GM21360 (cell line): ENCODE results near the gene MALAT1.
A peak's percentile ranks its signal among the peaks of the same experiment; 100 is the strongest.
"Not testable (repeated sequence)": the region's sequence is repeated elsewhere in the genome, so short reads cannot be mapped to it uniquely, and the experiment has no call there.

Experiments used
- ATAC-seq: cut with Tn5 transposase; IDR thresholded peaks from one replicate; pipeline ENCODE4 v1.9.1; 2021; ENCODE audit warnings: mild to moderate bottlenecking, moderate library complexity; ENCODE audit not compliant: unreplicated experiment

The MALAT1 gene

GRCh38 chr11:65497141-65498041 is 1.5 kb upstream of the MALAT1 start:
- ATAC-seq, result peak; percentile 54

- no peak for ATAC-seq
Measured at GRCh38 chr11:65498042-65498726, 661 bp upstream of the MALAT1 start.

DNA sequence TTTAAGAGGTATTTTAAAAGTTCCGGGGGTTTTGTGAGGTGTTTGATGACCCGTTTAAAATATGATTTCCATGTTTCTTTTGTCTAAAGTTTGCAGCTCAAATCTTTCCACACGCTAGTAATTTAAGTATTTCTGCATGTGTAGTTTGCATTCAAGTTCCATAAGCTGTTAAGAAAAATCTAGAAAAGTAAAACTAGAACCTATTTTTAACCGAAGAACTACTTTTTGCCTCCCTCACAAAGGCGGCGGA is 193 bp upstream of the MALAT1 start:
- ATAC-seq, result no peak

- ATAC-seq, result no peak
Measured at GRCh38 chr11:65499713-65500386, 1.0 kb downstream of the MALAT1 start.

GRCh38 chr11:65500387-65501185 is 1.7 kb downstream of the MALAT1 start:
- ATAC-seq, result no peak

DNA sequence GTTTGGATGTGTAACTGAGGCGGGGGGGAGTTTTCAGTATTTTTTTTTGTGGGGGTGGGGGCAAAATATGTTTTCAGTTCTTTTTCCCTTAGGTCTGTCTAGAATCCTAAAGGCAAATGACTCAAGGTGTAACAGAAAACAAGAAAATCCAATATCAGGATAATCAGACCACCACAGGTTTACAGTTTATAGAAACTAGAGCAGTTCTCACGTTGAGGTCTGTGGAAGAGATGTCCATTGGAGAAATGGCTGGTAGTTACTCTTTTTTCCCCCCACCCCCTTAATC is 2.3 kb downstream of the MALAT1 start:
- ATAC-seq, result no peak

- no peak for ATAC-seq
Measured at GRCh38 chr11:65501472-65502273, 2.8 kb downstream of the MALAT1 start.

DNA sequence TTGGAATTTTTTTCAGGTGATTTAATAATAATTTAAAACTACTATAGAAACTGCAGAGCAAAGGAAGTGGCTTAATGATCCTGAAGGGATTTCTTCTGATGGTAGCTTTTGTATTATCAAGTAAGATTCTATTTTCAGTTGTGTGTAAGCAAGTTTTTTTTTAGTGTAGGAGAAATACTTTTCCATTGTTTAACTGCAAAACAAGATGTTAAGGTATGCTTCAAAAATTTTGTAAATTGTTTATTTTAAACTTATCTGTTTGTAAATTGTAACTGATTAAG is 3.4 kb downstream of the MALAT1 start:
- ATAC-seq, result no peak

DNA sequence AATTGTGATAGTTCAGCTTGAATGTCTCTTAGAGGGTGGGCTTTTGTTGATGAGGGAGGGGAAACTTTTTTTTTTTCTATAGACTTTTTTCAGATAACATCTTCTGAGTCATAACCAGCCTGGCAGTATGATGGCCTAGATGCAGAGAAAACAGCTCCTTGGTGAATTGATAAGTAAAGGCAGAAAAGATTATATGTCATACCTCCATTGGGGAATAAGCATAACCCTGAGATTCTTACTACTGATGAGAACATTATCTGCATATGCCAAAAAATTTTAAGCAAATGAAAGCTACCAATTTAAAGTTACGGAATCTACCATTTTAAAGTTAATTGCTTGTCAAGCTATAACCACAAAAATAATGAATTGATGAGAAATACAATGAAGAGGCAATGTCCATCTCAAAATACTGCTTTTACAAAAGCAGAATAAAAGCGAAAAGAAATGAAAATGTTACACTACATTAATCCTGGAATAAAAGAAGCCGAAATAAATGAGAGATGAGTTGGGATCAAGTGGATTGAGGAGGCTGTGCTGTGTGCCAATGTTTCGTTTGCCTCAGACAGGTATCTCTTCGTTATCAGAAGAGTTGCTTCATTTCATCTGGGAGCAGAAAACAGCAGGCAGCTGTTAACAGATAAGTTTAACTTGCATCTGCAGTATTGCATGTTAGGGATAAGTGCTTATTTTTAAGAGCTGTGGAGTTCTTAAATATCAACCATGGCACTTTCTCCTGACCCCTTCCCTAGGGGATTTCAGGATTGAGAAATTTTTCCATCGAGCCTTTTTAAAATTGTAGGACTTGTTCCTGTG is 3.9 kb downstream of the MALAT1 start:
- no peak for ATAC-seq

GRCh38 chr11:65503368-65503948 is 4.6 kb downstream of the MALAT1 start:
- ATAC-seq, result no peak

GRCh38 chr11:65503949-65504673 is 5.3 kb downstream of the MALAT1 start:
- ATAC-seq, result no peak

- ATAC-seq, result no peak
Measured at GRCh38 chr11:65504674-65505465, 6.0 kb downstream of the MALAT1 start.

- ATAC-seq, result no peak
Measured at GRCh38 chr11:65505466-65506289, 6.8 kb downstream of the MALAT1 start.

DNA sequence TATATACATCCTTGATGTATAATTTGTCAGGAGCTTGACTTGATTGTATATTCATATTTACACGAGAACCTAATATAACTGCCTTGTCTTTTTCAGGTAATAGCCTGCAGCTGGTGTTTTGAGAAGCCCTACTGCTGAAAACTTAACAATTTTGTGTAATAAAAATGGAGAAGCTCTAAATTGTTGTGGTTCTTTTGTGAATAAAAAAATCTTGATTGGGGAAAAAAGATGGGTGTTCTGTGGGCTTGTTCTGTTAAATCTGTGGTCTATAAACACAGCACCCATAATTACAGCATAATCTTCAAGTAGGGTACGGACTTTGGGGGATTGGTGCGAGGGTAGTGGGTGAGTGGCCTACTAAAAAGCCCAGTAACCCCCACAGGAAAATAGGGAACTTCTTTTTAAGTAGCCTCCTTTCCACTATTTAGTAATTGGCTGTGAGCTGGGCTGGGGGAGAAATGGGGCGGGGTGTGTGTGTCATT is 7.5 kb downstream of the MALAT1 start:
- ATAC-seq, result no peak

- peak; percentile 21 for ATAC-seq
Measured at GRCh38 chr11:65506772-65507505, 8.1 kb downstream of the MALAT1 start.

GRCh38 chr11:65512311-65512710 is 13.5 kb downstream of the MALAT1 start:
- ATAC-seq, result not testable (repeated sequence)
